ENCODE results near the gene ARID5A. TPM values are rescaled to one million over a fixed set of nuclear protein-coding genes. Genes with fewer than 3 reads are reported as not detected.

Gene ARID5A
- total and polyA plus RNA-seq, 2 of the 13 experiments (the other 11 are each of a cell fraction or from before 2014, with no cell fraction given) = 6.0 to 9.5 TPM

- no peak; the same call in 1 of the 2 replicates for TF ChIP-seq BRF2 (CRISPR knock-in tag; IDR thresholded peaks at IDR 0.05)
- no peak for TF ChIP-seq ZNF256 (CRISPR knock-in tag; conservative IDR thresholded peaks at IDR 0.05)
- no peak for TF ChIP-seq PRDM4 (CRISPR knock-in tag; IDR thresholded peaks at IDR 0.05; ENCODE audit: borderline replicate concordance)
- no peak for TF ChIP-seq ZNF569 (CRISPR knock-in tag; IDR thresholded peaks at IDR 0.05; ENCODE audit: borderline replicate concordance)
- TF ChIP-seq CERS6 (CRISPR knock-in tag; IDR thresholded peaks at IDR 0.05) = no peak
- no peak for TF ChIP-seq SOX13 (IDR thresholded peaks at IDR 0.05)
- no peak; a peak in 1 of 4 replicates for TF ChIP-seq SOX13 (CRISPR knock-in tag; conservative IDR thresholded peaks at IDR 0.05 in 1 of 2, IDR thresholded peaks at IDR 0.05 in 1 of 2)
- TF ChIP-seq FOXA1 (IDR thresholded peaks at IDR 0.05) = no peak
- TF ChIP-seq FOXA1 (CRISPR knock-in tag; IDR thresholded peaks at IDR 0.05) = no peak
- TF ChIP-seq EEA1 (CRISPR knock-in tag; IDR thresholded peaks at IDR 0.05; ENCODE audit: borderline replicate concordance) = no peak
- no peak for TF ChIP-seq ZNF547 (CRISPR knock-in tag; IDR thresholded peaks at IDR 0.05)
- no peak for TF ChIP-seq ZNF552 (CRISPR knock-in tag; IDR thresholded peaks at IDR 0.05; ENCODE audit: borderline replicate concordance)
- TF ChIP-seq ZSCAN22 (CRISPR knock-in tag; IDR thresholded peaks at IDR 0.05) = no peak
- TF ChIP-seq TCF7 (IDR thresholded peaks at IDR 0.05; ENCODE audit: low read depth) = no peak
- no peak for TF ChIP-seq HOXA9 (CRISPR knock-in tag; IDR thresholded peaks at IDR 0.05; ENCODE audit: borderline replicate concordance)
- TF ChIP-seq, protein P1, sequence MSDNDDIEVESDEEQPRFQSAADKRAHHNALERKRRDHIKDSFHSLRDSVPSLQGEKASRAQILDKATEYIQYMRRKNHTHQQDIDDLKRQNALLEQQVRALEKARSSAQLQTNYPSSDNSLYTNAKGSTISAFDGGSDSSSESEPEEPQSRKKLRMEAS (IDR thresholded peaks at IDR 0.05) = peak; percentile 88
- TF ChIP-seq IRF1 (CRISPR knock-in tag; IDR thresholded peaks at IDR 0.05; ENCODE audit: low read depth) = no peak
- TF ChIP-seq ZNF773 (CRISPR knock-in tag; IDR thresholded peaks at IDR 0.05; ENCODE audit: borderline replicate concordance) = no peak
- TF ChIP-seq ZFP1 (CRISPR knock-in tag; IDR thresholded peaks at IDR 0.05) = no peak
- TF ChIP-seq NFYB (CRISPR knock-in tag; IDR thresholded peaks at IDR 0.05) = no peak
- no peak; the same call in 1 of the 2 replicates for TF ChIP-seq GPN1 (CRISPR knock-in tag; IDR thresholded peaks at IDR 0.05; ENCODE audit: borderline replicate concordance)
These were observed 34.4 kb upstream of the ARID5A start (continued) for GRCh38 chr2:96501886-96502810.
